ENCODE data around the gene TRAF3IP3.
A peak's percentile ranks its signal among the peaks of the same experiment; 100 is the strongest.

TRAF3IP3 gene

DNA sequence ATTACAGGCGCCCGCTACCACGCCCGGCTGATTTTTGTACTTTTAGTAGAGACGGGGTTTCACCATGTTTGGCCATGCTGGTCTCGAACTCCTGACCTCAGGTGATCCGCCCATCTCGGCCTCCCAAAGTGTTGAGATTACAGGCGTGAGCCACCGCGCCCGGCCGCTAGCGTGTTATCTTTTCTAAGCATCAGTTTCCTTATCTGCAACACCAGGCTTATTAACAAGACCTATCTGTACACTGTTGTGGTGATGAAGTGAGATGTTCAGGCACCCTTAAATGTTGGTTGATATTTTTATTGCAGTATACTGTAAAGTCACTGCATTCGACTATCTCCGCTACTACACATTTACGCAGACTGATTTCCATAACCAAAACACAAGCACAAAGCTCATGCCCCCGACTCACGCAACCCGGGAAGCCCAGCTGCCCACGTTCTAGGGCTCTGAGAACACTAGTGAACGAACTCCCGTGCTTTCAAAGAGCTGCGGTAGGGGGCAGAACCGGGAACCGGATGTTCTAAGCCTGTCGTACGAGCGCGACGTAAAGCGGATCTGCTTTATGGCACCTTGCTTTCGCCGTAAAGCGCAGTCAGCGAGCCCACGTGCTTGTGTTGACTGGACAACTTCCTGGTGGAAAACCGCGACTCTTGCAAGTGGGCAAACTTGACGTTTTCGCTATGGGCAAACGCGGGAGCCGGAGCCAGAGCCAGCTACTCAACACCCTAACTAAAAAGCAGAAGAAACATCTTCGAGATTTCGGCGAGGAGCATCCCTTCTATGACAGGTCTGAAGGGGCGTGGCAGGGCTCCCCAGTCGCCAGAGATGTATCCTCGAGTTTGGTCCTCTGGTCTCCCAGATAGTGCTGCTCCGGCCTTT, 71.8 kb downstream of the TRAF3IP3 start, which contains the start of gene UTP25:
TSS of gene UTP25 (plus strand) at position 589 of the 879 bp plus-strand sequence. CDS start at position 681, 92 bp downstream.
- peak; percentile 82 to 90 for DNase-seq (ENCODE audit: low read depth in 2 of 2)

DNA sequence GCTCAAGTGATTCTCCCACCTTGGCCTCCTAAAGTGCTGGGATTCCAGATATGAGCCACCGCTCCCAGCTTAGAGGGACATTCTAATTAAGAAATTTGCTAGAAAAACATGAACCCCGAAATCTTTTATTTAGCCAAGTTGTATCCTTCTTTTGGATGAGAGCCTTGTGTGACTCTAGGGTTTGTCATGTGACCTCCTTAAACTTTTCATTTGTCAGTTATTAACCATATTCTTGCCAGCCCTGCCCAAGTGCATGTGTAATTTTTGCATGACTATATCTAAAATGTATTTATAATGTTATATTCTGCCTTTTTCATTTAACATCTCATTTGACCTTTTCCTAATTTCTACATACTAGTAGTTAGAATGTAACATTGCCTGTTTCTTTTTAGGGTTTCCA, 73.9 kb downstream of the TRAF3IP3 start:
- DNase-seq (ENCODE audit: low read depth in 2 of 2): no peak

DNA sequence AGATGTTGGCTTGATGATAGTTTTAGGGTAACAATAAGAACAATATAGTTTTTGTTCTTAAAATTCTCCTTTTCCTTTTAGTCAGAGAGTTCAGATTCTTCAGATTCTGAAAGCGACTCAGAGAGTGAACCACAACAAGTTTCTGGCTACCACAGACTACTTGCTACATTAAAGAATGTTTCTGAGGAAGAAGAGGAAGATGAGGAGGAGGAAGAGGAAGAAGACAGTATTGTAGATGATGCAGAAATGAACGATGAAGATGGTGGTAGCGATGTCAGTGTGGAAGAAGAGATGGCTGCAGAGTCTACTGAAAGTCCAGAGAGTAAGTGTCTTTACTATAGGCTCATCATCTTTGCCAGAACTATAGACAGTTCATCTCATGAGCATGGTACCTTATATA, 74.9 kb downstream of the TRAF3IP3 start:
- DNase-seq (ENCODE audit: low read depth in 2 of 2): no peak

DNA sequence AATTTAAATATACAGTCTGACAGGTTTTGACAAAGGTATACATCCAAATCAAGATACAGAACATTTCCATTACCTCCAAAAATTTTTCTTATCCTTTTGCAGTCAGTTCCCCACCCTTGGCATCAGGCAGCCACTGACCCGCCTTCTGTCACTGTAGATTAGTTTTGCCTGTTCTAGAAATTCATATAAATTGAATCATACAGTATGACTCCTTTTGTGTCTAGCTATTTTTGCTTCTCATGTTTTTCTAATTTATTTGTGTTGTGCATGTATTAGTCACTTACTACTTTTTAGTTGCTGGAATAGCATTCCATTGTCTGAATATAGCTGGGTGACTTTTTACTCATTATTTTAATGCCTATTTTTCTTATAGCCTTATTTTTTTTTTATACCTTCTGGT, 75.8 kb downstream of the TRAF3IP3 start:
- DNase-seq (ENCODE audit: low read depth in 2 of 2): no peak
